GM19351 (cell line): ENCODE measurements around the gene KRTAP5-7.
"Not testable (repeated sequence)": the region's sequence is repeated elsewhere in the genome, so short reads cannot be mapped to it uniquely, and the experiment has no call there.

Source experiments
- ATAC-seq: cut with Tn5 transposase; IDR thresholded peaks from one replicate; pipeline ENCODE4 v1.9.1; 2021; ENCODE audit warnings: mild to moderate bottlenecking, moderate library complexity; ENCODE audit not compliant: unreplicated experiment

The KRTAP5-7 gene

GRCh38 chr11:71532036-71532610 lies 5.1 kb downstream of the KRTAP5-7 start:
- no peak for ATAC-seq

DNA sequence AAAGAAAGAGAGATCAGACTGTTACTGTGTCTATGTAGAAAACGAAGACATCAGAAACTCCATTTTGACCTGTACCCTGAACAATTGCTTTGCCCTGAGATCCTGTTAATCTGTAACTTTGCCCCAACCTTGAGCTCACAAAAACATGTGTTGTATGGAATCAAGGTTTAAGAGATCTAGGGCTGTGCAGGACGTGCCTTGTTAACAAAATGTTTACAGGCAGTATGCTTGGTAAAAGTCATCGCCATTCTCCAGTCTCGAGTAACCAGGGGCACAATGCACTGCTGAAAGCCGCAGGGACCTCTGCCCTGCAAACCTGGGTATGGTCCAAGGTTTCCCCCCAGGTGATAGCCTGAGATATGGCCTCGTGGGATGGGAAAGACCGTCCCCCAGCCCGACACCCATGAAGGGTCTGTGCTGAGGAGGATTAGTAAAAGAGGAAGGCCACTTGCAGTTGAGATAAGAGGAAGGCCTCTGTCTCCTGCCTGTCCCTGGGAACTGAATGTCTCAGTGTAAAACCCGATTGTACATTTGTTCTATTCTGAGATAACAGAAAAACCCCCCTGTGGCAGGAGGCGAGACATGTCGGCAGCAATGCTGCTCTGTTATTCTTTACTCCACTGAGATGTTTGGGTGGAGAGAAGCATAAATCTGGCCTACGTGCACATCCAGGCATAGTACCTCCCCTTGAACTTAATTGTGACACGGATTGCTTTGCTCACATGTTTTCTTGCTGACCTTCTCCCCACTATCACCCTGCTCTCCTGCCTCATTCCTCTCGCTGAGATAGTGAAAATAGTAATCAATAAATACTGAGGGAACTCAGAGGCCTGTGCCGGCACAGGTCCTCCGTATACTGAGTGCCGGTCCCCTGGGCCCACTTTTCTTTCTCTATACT lies 7.9 kb downstream of the KRTAP5-7 start:
- ATAC-seq = not testable (repeated sequence)

DNA sequence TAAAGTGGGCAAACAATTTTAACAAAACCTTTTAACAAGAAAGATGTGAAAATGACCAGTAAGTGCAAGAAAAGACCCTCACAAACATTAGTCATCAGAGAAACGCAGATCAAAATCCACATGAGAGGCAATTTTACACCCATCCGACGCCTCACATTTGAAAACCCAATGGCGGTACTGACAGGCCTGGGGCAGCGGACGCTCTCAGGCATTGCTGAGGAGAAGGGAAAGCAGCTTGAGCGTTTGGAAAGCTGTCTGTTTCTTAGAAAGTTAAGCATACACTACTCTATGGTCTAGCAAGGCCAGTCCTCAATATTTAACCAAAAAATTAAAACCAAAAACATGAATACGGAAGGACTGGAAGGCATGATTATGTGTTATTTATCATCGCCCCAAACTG lies 8.8 kb downstream of the KRTAP5-7 start:
- ATAC-seq = no peak

DNA sequence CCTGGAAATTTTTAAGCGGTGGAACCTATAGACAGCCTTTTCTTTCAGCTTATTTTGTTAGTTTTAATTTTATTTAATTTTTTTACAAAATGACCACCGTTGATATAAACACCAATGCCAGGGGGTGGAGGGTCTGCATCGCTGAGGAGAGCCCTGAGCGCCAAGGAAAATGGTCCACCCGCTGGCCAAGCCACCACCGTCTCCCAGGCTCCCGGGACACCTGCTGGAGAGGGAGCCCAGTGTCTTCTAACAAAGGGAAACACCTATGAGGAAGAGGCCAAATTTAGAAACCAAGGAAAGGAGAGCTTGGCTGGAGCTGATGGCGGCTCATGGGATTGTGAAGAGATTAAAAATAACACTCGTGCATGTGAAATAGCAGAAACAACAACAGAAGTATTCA lies 10.5 kb downstream of the KRTAP5-7 start:
- ATAC-seq = no peak

DNA sequence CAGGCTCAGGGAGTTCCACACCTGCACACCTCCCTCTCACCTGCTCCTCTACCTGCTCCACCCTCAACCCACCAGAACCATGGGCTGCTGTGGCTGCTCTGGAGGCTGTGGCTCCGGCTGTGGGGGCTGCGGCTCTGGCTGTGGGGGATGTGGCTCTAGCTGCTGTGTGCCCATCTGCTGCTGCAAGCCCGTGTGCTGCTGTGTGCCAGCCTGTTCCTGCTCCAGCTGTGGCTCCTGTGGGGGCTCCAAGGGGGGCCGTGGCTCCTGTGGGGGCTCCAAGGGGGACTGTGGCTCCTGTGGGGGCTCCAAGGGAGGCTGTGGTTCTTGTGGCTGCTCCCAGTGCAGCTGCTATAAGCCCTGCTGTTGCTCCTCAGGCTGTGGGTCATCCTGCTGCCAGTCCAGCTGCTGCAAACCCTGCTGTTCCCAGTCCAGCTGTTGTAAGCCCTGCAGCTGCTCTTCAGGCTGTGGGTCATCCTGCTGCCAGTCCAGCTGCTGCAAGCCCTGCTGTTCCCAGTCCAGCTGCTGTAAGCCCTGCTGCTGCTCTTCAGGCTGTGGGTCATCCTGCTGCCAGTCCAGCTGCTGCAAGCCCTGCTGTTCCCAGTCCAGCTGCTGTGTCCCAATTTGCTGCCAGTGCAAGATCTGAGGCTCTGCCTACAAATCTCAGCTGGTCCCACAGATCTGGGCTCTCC lies 11.1 kb downstream of the KRTAP5-7 start, which contains the start of gene KRTAP5-8:
KRTAP5-8 (plus strand) TSS at position 49 of the 689 bp plus-strand sequence; CDS start at position 80, 31 bp downstream.
- not testable (repeated sequence) for ATAC-seq

DNA sequence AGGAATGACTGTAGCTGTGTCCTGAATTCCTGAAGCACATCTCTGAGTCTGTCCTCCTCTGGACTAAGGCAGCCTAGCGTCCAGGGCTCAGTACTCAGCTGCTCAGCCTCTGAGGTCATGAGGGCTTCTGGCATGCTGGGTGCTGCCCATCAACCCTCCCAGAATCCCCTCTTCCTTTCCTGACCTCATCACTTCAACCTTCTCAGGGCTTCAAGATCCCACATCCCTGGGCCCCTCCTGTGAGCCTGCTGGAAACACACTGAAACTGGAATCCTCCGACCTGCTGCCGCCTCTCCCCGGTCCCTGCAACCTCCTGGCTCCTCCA lies 11.6 kb downstream of the KRTAP5-7 start:
- ATAC-seq = no peak

- no peak for ATAC-seq
These were observed 11.9 kb downstream of the KRTAP5-7 start for GRCh38 chr11:71539017-71539416.

GRCh38 chr11:71539971-71540370 lies 12.9 kb downstream of the KRTAP5-7 start:
- ATAC-seq = peak; percentile 47

GRCh38 chr11:71540521-71541304 lies 13.6 kb downstream of the KRTAP5-7 start:
- peak; percentile 57 for ATAC-seq

DNA sequence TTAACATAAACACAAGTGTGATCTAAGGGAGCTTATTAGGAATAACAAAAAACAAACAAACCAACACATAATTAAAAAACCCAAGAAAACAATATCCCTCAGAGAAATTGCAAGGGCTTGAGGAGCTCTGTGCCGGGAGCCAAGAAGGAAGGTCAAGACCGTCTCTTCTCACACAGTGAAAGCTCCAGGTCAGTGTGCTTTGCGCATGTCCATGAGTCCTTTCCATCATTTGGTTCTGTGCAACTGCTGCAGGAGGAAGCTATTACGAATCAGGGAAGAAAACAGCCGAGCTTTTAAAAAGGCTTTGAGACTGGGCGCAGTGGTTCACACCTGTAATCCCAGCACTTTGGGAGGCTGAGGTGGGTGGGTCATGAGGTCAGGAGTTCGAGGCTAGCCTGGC lies 15.3 kb downstream of the KRTAP5-7 start:
- no peak for ATAC-seq

GRCh38 chr11:71542879-71543777 lies 16.1 kb downstream of the KRTAP5-7 start:
- ATAC-seq = no peak

DNA sequence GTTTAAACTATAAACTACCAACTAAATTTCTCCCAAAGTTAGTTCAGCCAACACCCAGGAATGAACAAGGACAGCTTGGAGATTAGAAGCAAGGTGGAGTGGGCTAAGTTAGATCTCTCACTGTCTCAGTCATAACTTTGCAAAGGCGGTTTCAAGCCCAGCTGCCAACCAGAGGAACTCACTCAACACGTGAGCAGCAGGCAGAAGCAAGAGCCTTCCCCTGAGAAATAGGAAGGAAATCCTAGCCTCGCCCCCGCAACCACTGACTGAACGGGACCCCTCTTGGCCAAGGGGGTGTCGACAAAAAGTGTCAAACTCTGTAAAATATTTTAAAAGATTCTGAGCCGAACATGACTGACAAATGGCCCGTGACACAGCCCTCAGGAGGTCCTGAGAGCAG lies 16.8 kb downstream of the KRTAP5-7 start:
- ATAC-seq = no peak

- ATAC-seq = no peak
These were observed 17.6 kb downstream of the KRTAP5-7 start for GRCh38 chr11:71544525-71545214.

- no peak for ATAC-seq
These were observed 18.4 kb downstream of the KRTAP5-7 start for GRCh38 chr11:71545405-71545966.

GRCh38 chr11:71548120-71548519 lies 21.1 kb downstream of the KRTAP5-7 start, which contains the start of gene KRTAP5-9:
KRTAP5-9 (plus strand) TSS chr11:71548420; CDS start chr11:71548658, 238 bp downstream.
- ATAC-seq = no peak

GRCh38 chr11:71548716-71549151 lies 21.7 kb downstream of the KRTAP5-7 start:
- ATAC-seq = no peak

DNA sequence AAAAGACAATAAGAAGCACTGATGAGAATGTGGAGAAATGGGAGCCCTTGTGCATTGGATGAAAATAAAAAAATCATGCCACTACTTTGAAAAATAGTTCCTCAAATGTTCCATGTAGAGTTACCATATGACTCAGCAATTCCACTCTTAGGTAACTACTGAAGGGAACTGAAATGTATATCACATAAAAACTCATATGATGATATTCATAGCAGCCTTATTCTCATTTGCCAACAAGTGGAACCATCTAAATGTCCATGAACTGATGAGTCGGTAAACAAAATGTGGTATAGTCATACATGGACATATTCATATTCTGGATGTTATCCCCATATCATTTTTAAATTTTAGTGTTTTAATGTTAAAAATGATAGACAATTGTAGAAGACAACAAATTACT lies 24.6 kb downstream of the KRTAP5-7 start:
- ATAC-seq = no peak

- ATAC-seq = no peak
These were observed 27.9 kb downstream of the KRTAP5-7 start for GRCh38 chr11:71554996-71555395.

DNA sequence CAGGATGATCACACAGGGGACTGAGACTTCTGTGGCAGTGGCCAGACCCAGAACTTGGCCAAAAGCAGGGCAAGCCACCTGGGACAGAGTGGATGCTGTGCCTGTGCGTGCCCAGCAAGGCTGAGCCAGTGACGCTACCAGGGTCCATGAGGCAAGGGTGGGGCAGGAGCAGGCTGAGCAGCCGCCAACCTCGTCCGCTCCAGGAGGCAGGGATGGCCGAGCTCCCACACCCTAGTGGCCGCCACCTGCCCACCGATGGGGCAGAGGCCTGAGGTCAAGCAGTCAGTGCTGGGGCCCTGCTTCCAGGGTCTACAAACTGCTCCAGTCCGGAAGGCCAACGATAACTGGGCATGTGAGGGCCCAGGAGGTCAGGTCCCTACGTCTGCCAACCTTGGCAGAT lies 28.4 kb downstream of the KRTAP5-7 start:
- ATAC-seq = no peak
